K562 (cell line): ENCODE results near the gene LRRC39. TPM values are rescaled to one million over a fixed set of nuclear protein-coding genes. Genes with fewer than 3 reads are reported as not detected.

ENCODE experiments used
- ATAC-seq: fragments of 200-7000 bp; cut with Tn5 transposase; 3 replicates; pipeline ENCODE4 v1.9.1; 2020; ENCODE audit warnings: moderate library complexity
- BruUV-seq: library from RNA; stranded (reverse); fragments of 400-500 nt; replicated peaks from 2 replicates; lab custom pipeline; 2021; lab: Mats Ljungman, UMichigan
- CTCF ChIA-PET: fragments of 300-600 bp; formaldehyde crosslinking; extraction: SDS; loops from one replicate; lab custom pipeline; 2021; ENCODE audit warnings: low intra/inter-chr PET ratio; lab: Yijun Ruan, JAX
- POLR2A ChIA-PET: fragments of 300-600, 350-650 bp; sonication (Branson Sonifier 250); formaldehyde crosslinking; extraction: SDS; loops from one replicate; lab custom pipeline; 2021; ENCODE audit warnings: antibody characterized with exemption, inconsistent platforms; lab: Yijun Ruan, JAX
- DNase-seq, 4 experiments: peaks; one replicate each; pipeline versions ENCODE4 v3.0.0 to v3.0.0-alpha.2; 2011 to 2018; ENCODE audit warnings: low spot score in 3 of 4, mixed read lengths in 3 of 4; ENCODE audit errors: extremely low read depth in 1 of 4
- FAIRE-seq: peaks from 2 replicates; lab custom pipeline; 2011; peaks lifted over from hg19 to GRCh38; lab: Jason Lieb, UNC
- H2AFZ ChIP-seq: 2 replicates; pipeline ENCODE4 v1.6.0; 2011; ENCODE audit warnings: low read depth, low read length, control low read depth, inconsistent platforms
- H3K27ac ChIP-seq: fragments of 200-600 bp; 3 replicates; pipeline ENCODE4 v1.8.0; 2011; ENCODE audit warnings: low read depth, mild to moderate bottlenecking, control low read depth, inconsistent platforms, low read length, moderate library complexity, mixed read lengths; ENCODE audit errors: extremely low read depth
- H3K27me3 ChIP-seq, 2 experiments: fragments of 300-600 bp in 1 of 2; 2 replicates in 1 of 2; 3 replicates in 1 of 2; pipeline versions ENCODE4 v1.6.0 to v1.8.0; 2011; ENCODE audit warnings: inconsistent platforms in 2 of 2, low read length in 2 of 2, mild to moderate bottlenecking in 1 of 2, mixed read lengths in 1 of 2, moderate library complexity in 1 of 2; ENCODE audit not compliant: control insufficient read depth in 2 of 2, insufficient read depth in 2 of 2
- H3K36me3 ChIP-seq: fragments of 300-600 bp; 3 replicates; pipeline ENCODE4 v1.8.0; 2011; ENCODE audit warnings: mild to moderate bottlenecking, low read length, inconsistent platforms; ENCODE audit not compliant: control insufficient read depth, insufficient read depth
- H3K4me1 ChIP-seq, 2 experiments: fragments of 200-600 bp in 1 of 2; replicated peaks in 1 of 2; 2 replicates in 1 of 2; 3 replicates in 1 of 2; pipeline versions ENCODE4 v1.5.1 to v1.8.0; 2011; ENCODE audit warnings: inconsistent platforms in 2 of 2, low read length in 2 of 2, mild to moderate bottlenecking in 1 of 2, mixed read lengths in 1 of 2, moderate library complexity in 1 of 2; ENCODE audit not compliant: control insufficient read depth in 2 of 2, insufficient read depth in 2 of 2
- H3K4me2 ChIP-seq: 2 replicates; pipeline ENCODE4 v1.6.1; 2011; ENCODE audit warnings: low read length, control low read depth, inconsistent platforms, mixed read lengths; ENCODE audit not compliant: insufficient read depth
- H3K4me3 ChIP-seq: fragments of 200-600 bp; sonication (generic), shearing (Covaris generic); 2 replicates; pipeline ENCODE4 v1.5.1; 2016; ENCODE audit warnings: control low read depth, inconsistent platforms
- H3K79me2 ChIP-seq: fragments of 200-600 bp; 3 replicates; pipeline ENCODE4 v1.8.0; 2011; ENCODE audit warnings: low read length, inconsistent platforms; ENCODE audit not compliant: control insufficient read depth, insufficient read depth
- H3K9ac ChIP-seq, 2 experiments: 2 replicates each; pipeline versions ENCODE4 v1.6.0 to v1.6.1; 2011; ENCODE audit warnings: low read depth in 2 of 2, low read length in 2 of 2, control low read depth in 1 of 2, inconsistent platforms in 1 of 2, mild to moderate bottlenecking in 1 of 2, mixed read lengths in 1 of 2; ENCODE audit not compliant: insufficient read depth in 1 of 2
- H3K9me1 ChIP-seq: one replicate; pipeline ENCODE4 v1.6.0; 2011; ENCODE audit warnings: inconsistent platforms, mild to moderate bottlenecking, low read length, moderate library complexity; ENCODE audit not compliant: control insufficient read depth, insufficient read depth
- H3K9me3 ChIP-seq: replicated peaks from 2 replicates; pipeline ENCODE4 v1.5.1; 2011; ENCODE audit warnings: low read depth, low read length, inconsistent platforms; ENCODE audit not compliant: control insufficient read depth, insufficient read depth
- H4K20me1 ChIP-seq: replicated peaks from 2 replicates; pipeline ENCODE4 v1.6.1; 2011; ENCODE audit warnings: low read length, inconsistent platforms, mixed read lengths; ENCODE audit not compliant: control insufficient read depth, insufficient read depth
- CREB1 ChIP-seq, 2 experiments: sonication (generic) in 1 of 2; formaldehyde crosslinking in 1 of 2; IDR thresholded peaks; 2 replicates each; pipeline versions ENCODE4 v1.6.1 to v1.8.0; 2012 to 2022; ENCODE audit warnings: inconsistent platforms in 1 of 2, mild to moderate bottlenecking in 1 of 2, missing genetic modification reagents in 1 of 2, moderate library complexity in 1 of 2
- FOXJ2 ChIP-seq: fragments of 200-800 bp; sonication (Bioruptor generic); IDR thresholded peaks from 2 replicates; pipeline ENCODE4 v1.6.1; 2016; ENCODE audit warnings: missing genetic modification characterization, missing compliant biosample characterization
- FOXK2 ChIP-seq, 2 experiments: fragments of 450-650 bp; IDR thresholded peaks in 1 of 2; conservative IDR thresholded peaks in 1 of 2; 2 replicates each; pipeline ENCODE4 v1.6.1; 2016; ENCODE audit warnings: low read depth in 2 of 2, mild to moderate bottlenecking in 1 of 2
- JUNB ChIP-seq: fragments of 450-650 bp; formaldehyde crosslinking; conservative IDR thresholded peaks from 2 replicates; pipeline ENCODE4 v1.4.0; 2020; ENCODE audit warnings: mild to moderate bottlenecking
- KAT2B ChIP-seq: IDR thresholded peaks from one replicate; pipeline ENCODE4 v1.6.1; 2012; ENCODE audit warnings: low read depth, mild to moderate bottlenecking, control low read depth, inconsistent platforms, low read length, moderate library complexity
- MCM7 ChIP-seq, 2 experiments: fragments of 450-650 bp; IDR thresholded peaks; 2 replicates each; pipeline ENCODE4 v1.6.1; 2016 to 2018
- NR3C1 ChIP-seq: sonication (generic); formaldehyde crosslinking; IDR thresholded peaks from 2 replicates; pipeline ENCODE4 v1.8.1; 2022; ENCODE audit warnings: missing genetic modification reagents
- PRDM10 ChIP-seq: fragments of 450-650 bp; IDR thresholded peaks from 2 replicates; pipeline ENCODE4 v1.6.1; 2018; ENCODE audit not compliant: partially characterized antibody
- PTRF ChIP-seq: fragments of 450-650 bp; IDR thresholded peaks from 2 replicates; pipeline ENCODE4 v1.6.1; 2016; ENCODE audit warnings: mild to moderate bottlenecking, missing genetic modification characterization, missing compliant biosample characterization
- RBM25 ChIP-seq: fragments of 200-400 bp; formaldehyde crosslinking; IDR thresholded peaks from 2 replicates; pipeline ENCODE4 v1.6.1; 2018; ENCODE audit warnings: low read length, low read depth, moderate library complexity; ENCODE audit not compliant: severe bottlenecking
- ZNF121 ChIP-seq: sonication (generic); formaldehyde crosslinking; conservative IDR thresholded peaks from 2 replicates; pipeline ENCODE4 v1.8.0; 2022; ENCODE audit warnings: missing genetic modification reagents
- ZNF217 ChIP-seq: sonication (generic); formaldehyde crosslinking; IDR thresholded peaks from 2 replicates; pipeline ENCODE4 v1.8.0; 2022; ENCODE audit warnings: mild to moderate bottlenecking, missing genetic modification reagents
- ZNF263 ChIP-seq: sonication (generic); formaldehyde crosslinking; IDR thresholded peaks from 2 replicates; pipeline ENCODE4 v1.8.0; 2022; ENCODE audit warnings: mild to moderate bottlenecking, missing genetic modification reagents, borderline replicate concordance
- ZNF324 ChIP-seq: fragments of 250-450 bp; sonication (Bioruptor Pico); IDR thresholded peaks from 2 replicates; pipeline ENCODE4 v1.4.0; 2020; ENCODE audit warnings: mild to moderate bottlenecking
- ZNF444 ChIP-seq: fragments of 250-450 bp; sonication (Bioruptor Pico); IDR thresholded peaks from 2 replicates; pipeline ENCODE4 v1.4.0; 2020; ENCODE audit warnings: mild to moderate bottlenecking, moderate library complexity
- WGBS: fragments of 100-300 bp; shearing (Covaris generic); methylation state at CpG from one replicate; pipeline ENCODE4 v1.1.6; 2016; ENCODE audit warnings: low coverage, mixed read lengths; ENCODE audit not compliant: insufficient coverage; ENCODE audit errors: missing lambda C conversion rate; 5-methylcytosine and 5-hydroxymethylcytosine counted together
- in situ Hi-C: fragments of 300-500 bp; cut with MboI; formaldehyde crosslinking; loops from 4 replicates; pipeline ENCODE4 v1.15.0; 2018; ENCODE audit warnings: inconsistent platforms, mixed read lengths
- intact Hi-C: fragments of 100-400 bp; cut with micrococcal nuclease; formaldehyde crosslinking; loops from 2 replicates; pipeline ENCODE4 v1.14.2; 2022
- polyA plus RNA-seq, 8 experiments: library from polyadenylated mRNA; depleted of rRNA in 4 of 8; stranded (reverse) in 5 of 8; unstranded in 3 of 8; fragments of >200 nt; fragmentation: Nextera tagmentation in 2 of 8; fragmentation: Illumina TruSeq in 1 of 8; extraction: Ambion mirVana in 2 of 8; extraction: Trizol in 1 of 8; gene quantifications; 2 replicates each; pipeline versions ENCODE4 v1.2.1 to v1.2.3, GENCODE V29; 2011 to 2014; ENCODE audit warnings: inconsistent platforms in 1 of 8, missing spikeins in 1 of 8
- total RNA-seq, 7 experiments: library from RNA; depleted of rRNA in 6 of 7; stranded (reverse); fragments of >200 nt in 6 of 7; fragmentation: Illumina TruSeq in 2 of 7; extraction: Trizol in 2 of 7; gene quantifications; 2 replicates each; pipeline versions ENCODE4 v1.2.1 to v1.2.3, GENCODE V29; 2011 to 2021; ENCODE audit warnings: low replicate concordance in 1 of 7
- TF ChIP-seq, protein P1 (sequence below): fragments of 200-400 bp; formaldehyde crosslinking; IDR thresholded peaks from 2 replicates; pipeline ENCODE4 v1.6.1; 2017; ENCODE audit warnings: mild to moderate bottlenecking, low read depth, low read length, moderate library complexity
- TF ChIP-seq, protein P2 (sequence below): fragments of 250-450 bp; sonication (Bioruptor Pico); IDR thresholded peaks from 2 replicates; pipeline ENCODE4 v1.4.0; 2020; ENCODE audit warnings: mild to moderate bottlenecking, moderate library complexity

LRRC39 gene
- total and polyA plus RNA-seq, 9 of the 15 experiments (the other 6 are each of a cell fraction or from before 2014, with no cell fraction given), result 1.00 to 3.1 (median 1.3) TPM

DNA sequence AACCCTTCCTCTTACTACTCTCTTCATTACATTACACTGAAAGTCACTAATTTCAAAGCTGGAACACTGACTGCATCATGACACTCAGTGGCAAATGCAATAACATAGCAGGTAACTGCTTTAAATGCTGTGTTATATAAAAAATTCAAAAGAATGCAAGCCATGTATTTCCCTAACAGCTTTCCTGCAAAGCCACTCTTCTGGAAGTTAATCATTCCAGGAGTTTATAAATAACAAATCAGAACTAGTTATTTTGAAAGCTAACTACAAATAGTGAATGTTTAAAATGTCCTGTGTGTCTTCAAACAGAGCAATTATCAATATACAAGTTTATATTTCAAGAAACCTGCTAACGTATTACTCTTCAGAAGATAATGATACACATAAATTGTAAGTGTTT is 37.0 kb upstream of the LRRC39 start:
- FAIRE-seq, result peak; percentile 6
- H3K36me3 ChIP-seq, result peaks cover 64% of the 10 kb centered on the region; the same call in 2 of the 3 replicates
- TF ChIP-seq, protein P1, sequence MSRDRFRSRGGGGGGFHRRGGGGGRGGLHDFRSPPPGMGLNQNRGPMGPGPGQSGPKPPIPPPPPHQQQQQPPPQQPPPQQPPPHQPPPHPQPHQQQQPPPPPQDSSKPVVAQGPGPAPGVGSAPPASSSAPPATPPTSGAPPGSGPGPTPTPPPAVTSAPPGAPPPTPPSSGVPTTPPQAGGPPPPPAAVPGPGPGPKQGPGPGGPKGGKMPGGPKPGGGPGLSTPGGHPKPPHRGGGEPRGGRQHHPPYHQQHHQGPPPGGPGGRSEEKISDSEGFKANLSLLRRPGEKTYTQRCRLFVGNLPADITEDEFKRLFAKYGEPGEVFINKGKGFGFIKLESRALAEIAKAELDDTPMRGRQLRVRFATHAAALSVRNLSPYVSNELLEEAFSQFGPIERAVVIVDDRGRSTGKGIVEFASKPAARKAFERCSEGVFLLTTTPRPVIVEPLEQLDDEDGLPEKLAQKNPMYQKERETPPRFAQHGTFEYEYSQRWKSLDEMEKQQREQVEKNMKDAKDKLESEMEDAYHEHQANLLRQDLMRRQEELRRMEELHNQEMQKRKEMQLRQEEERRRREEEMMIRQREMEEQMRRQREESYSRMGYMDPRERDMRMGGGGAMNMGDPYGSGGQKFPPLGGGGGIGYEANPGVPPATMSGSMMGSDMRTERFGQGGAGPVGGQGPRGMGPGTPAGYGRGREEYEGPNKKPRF, result no peak
- TF ChIP-seq PRDM10, result no peak
- no peak for TF ChIP-seq MCM7 (IDR thresholded peaks at IDR 0.05)
- TF ChIP-seq ZNF263 (CRISPR knock-in tag), result no peak
- no peak for TF ChIP-seq FOXJ2
- no peak for TF ChIP-seq KAT2B
- no peak for TF ChIP-seq ZNF444
- TF ChIP-seq CREB1 (IDR thresholded peaks at IDR 0.05), result no peak
- TF ChIP-seq CREB1 (CRISPR knock-in tag; IDR thresholded peaks at IDR 0.05), result no peak
- no peak for TF ChIP-seq JUNB (CRISPR knock-in tag)
- no peak for TF ChIP-seq RBM25
- no peak for TF ChIP-seq NR3C1 (CRISPR knock-in tag)
- TF ChIP-seq PTRF (tag), result no peak
- TF ChIP-seq ZNF121 (CRISPR knock-in tag), result no peak
- no peak for TF ChIP-seq ZNF217 (CRISPR knock-in tag)
- no peak for TF ChIP-seq ZNF324 (CRISPR knock-in tag)
- TF ChIP-seq, protein P2, sequence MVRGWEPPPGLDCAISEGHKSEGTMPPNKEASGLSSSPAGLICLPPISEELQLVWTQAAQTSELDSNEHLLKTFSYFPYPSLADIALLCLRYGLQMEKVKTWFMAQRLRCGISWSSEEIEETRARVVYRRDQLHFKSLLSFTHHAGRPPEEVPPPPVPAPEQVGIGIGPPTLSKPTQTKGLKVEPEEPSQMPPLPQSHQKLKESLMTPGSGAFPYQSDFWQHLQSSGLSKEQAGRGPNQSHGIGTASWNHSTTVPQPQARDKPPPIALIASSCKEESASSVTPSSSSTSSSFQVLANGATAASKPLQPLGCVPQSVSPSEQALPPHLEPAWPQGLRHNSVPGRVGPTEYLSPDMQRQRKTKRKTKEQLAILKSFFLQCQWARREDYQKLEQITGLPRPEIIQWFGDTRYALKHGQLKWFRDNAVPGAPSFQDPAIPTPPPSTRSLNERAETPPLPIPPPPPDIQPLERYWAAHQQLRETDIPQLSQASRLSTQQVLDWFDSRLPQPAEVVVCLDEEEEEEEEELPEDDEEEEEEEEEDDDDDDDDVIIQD (CRISPR knock-in tag), result no peak
- no peak for TF ChIP-seq FOXK2 (conservative IDR thresholded peaks at IDR 0.05 in 1 of 2, IDR thresholded peaks at IDR 0.05 in 1 of 2; ENCODE audit: low read depth in 2 of 2)
- H3K9me3 ChIP-seq, result no peaks in the 10 kb centered on the region
- no peak for DNase-seq
- ChIA-PET POLR2A (interaction anchor here (1.2 kb wide), 1 partner anchor 15 kb away, joined by 3 read pairs; no protein-coding TSS in a partner anchor), CTCF (no interaction called here)
- intact Hi-C loops, result no loop called here
- H3K27ac ChIP-seq, result no peak overlapping the region
- no peak overlapping the region for H3K4me2 ChIP-seq
- H3K79me2 ChIP-seq, result no peaks in the 10 kb centered on the region
- WGBS, result 86% methylated on average over 1 of the region's 1 CpG
- no peak overlapping the region for H2AFZ ChIP-seq
- in situ Hi-C loops, result no loop called here
- H3K9me1 ChIP-seq, result no peaks in the 10 kb centered on the region
- H3K4me3 ChIP-seq, result no peak overlapping the region
- 0 out of 5 replicates have a peak, but pooled peaks cover 0 to 3% of the 10 kb centered on the region in 2 experiments for H3K4me1 ChIP-seq
- H3K9ac ChIP-seq, result no peak overlapping the region
- no peaks in the 10 kb centered on the region for H4K20me1 ChIP-seq
- ATAC-seq, result no peak
- H3K27me3 ChIP-seq, result no peaks in the 10 kb centered on the region
- BruUV-seq, result no TSS peak
